Measurements from ENCODE around the gene RPS18. TPM values are rescaled to one million over a fixed set of nuclear protein-coding genes. Genes with fewer than 3 reads are reported as not detected.
A peak's percentile ranks its signal among the peaks of the same experiment; 100 is the strongest.
"Not testable (repeated sequence)": the region's sequence is repeated elsewhere in the genome, so short reads cannot be mapped to it uniquely, and the experiment has no call there.

RPS18 gene
- polyA plus RNA-seq, 3 donors, result 3,032 to 3,633 (median 3,084) TPM

- no peak for DNase-seq
Measured at GRCh38 chr6:33279257-33279695, 7.4 kb downstream of the RPS18 start.

- peak; percentile 39 for DNase-seq
Measured at GRCh38 chr6:33279971-33280511, 8.2 kb downstream of the RPS18 start.

GRCh38 chr6:33280539-33280938 is 8.7 kb downstream of the RPS18 start:
- no peak for DNase-seq

- DNase-seq, result not testable (repeated sequence)
Measured at GRCh38 chr6:33285214-33285613, 13.3 kb downstream of the RPS18 start.

GRCh38 chr6:33286946-33287914 is 15.4 kb downstream of the RPS18 start:
- no peak for DNase-seq

GRCh38 chr6:33288141-33288920 is 16.5 kb downstream of the RPS18 start:
- DNase-seq, result no peak

- peak; percentile 94 for DNase-seq
Measured at GRCh38 chr6:33288921-33289783, 17.3 kb downstream of the RPS18 start, which contains the start of the genes PFDN6 and WDR46. Gene PFDN6, plus strand, starts transcription at chr6:33289601. Its CDS starts 256 bp downstream, at chr6:33289857. Gene WDR46, minus strand, starts transcription at chr6:33289239. Its CDS starts 69 bp downstream, at chr6:33289170.

GRCh38 chr6:33289784-33290315 is 18.0 kb downstream of the RPS18 start:
- no peak for DNase-seq

- no peak for DNase-seq
Measured at GRCh38 chr6:33290459-33290858, 18.6 kb downstream of the RPS18 start.

- no peak for DNase-seq
Measured at GRCh38 chr6:33292996-33293682, 21.3 kb downstream of the RPS18 start.

GRCh38 chr6:33294086-33294823 is 22.4 kb downstream of the RPS18 start:
- DNase-seq, result no peak

- DNase-seq, result no peak
Measured at GRCh38 chr6:33295621-33296369, 23.9 kb downstream of the RPS18 start.

GRCh38 chr6:33296797-33297405 is 25.0 kb downstream of the RPS18 start:
- DNase-seq, result no peak

- peak; percentile 38 for DNase-seq
Measured at GRCh38 chr6:33297406-33297955, 25.6 kb downstream of the RPS18 start.

GRCh38 chr6:33297956-33298772 is 26.3 kb downstream of the RPS18 start:
- DNase-seq, result peak; percentile 77

GRCh38 chr6:33298773-33299236 is 26.9 kb downstream of the RPS18 start, which contains the start of gene RGL2:
Gene RGL2, minus strand, starts transcription at chr6:33298942. Its CDS starts 332 bp downstream, at chr6:33298610.
- peak; percentile 69 for DNase-seq
